A673 (cell line): ENCODE data around the gene RRAGC. TPM values are rescaled to one million over a fixed set of nuclear protein-coding genes. Genes with fewer than 3 reads are reported as not detected.

Experiments used
- BruUV-seq: library from RNA; stranded (reverse); fragments of 400-500 nt; replicated peaks from 2 replicates; lab custom pipeline; 2021; lab: Mats Ljungman, UMichigan
- CTCF ChIA-PET: fragments of 300-600 bp; sonication (Branson Sonifier 250); formaldehyde crosslinking; loops from one replicate; lab custom pipeline; 2022; ENCODE audit warnings: antibody characterized with exemption; lab: Charles Lee
- POLR2A ChIA-PET: fragments of 300-600 bp; sonication (Branson Sonifier 250); formaldehyde crosslinking; loops from one replicate; lab custom pipeline; 2022; ENCODE audit warnings: antibody characterized with exemption; ENCODE audit not compliant: low non-redundant PET; lab: Charles Lee
- DNase-seq: peaks from one replicate; pipeline ENCODE4 v3.0.0-alpha.2; 2015; ENCODE audit warnings: low spot score
- H3K27ac ChIP-seq: fragments of 200-600 bp; sonication (generic); 2 replicates; pipeline ENCODE4 v1.5.1; 2016; ENCODE audit warnings: mixed run types, low read depth, mild to moderate bottlenecking, mixed read lengths, antibody characterized with exemption, low read length; ENCODE audit not compliant: poor library complexity, severe bottlenecking
- H3K27me3 ChIP-seq: fragments of 200-600 bp; sonication (generic); replicated peaks from 2 replicates; pipeline ENCODE4 v1.6.1; 2017; ENCODE audit warnings: mixed run types, low read depth, mild to moderate bottlenecking, mixed read lengths, antibody characterized with exemption, low read length; ENCODE audit not compliant: insufficient read depth, poor library complexity
- H3K36me3 ChIP-seq: fragments of 200-600 bp; sonication (generic); 2 replicates; pipeline ENCODE4 v1.6.1; 2016; ENCODE audit warnings: mixed run types, mild to moderate bottlenecking, mixed read lengths, antibody characterized with exemption, low read length; ENCODE audit not compliant: insufficient read depth, poor library complexity, severe bottlenecking
- H3K4me1 ChIP-seq: fragments of 200-600 bp; sonication (generic); 2 replicates; pipeline ENCODE4 v1.6.1; 2017; ENCODE audit warnings: mixed run types, mild to moderate bottlenecking, mixed read lengths, antibody characterized with exemption, low read length; ENCODE audit not compliant: insufficient read depth, poor library complexity, severe bottlenecking
- H3K4me3 ChIP-seq: fragments of 200-600 bp; sonication (generic); 2 replicates; pipeline ENCODE4 v1.5.1; 2016; ENCODE audit warnings: low read depth, mixed run types, mild to moderate bottlenecking, mixed read lengths, low read length; ENCODE audit not compliant: poor library complexity, severe bottlenecking
- H3K9me3 ChIP-seq: fragments of 200-600 bp; sonication (generic); 2 replicates; pipeline ENCODE4 v1.6.1; 2016; ENCODE audit warnings: mixed run types, low read depth, mild to moderate bottlenecking, mixed read lengths, antibody characterized with exemption, low read length; ENCODE audit not compliant: poor library complexity, severe bottlenecking
- EZH2 ChIP-seq: fragments of 200-600 bp; sonication (generic); IDR thresholded peaks from 2 replicates; pipeline ENCODE4 v1.6.1; 2017; ENCODE audit warnings: borderline replicate concordance, low read depth, mild to moderate bottlenecking, mixed read lengths, antibody characterized with exemption, low read length; ENCODE audit not compliant: poor library complexity, severe bottlenecking
- intact Hi-C: fragments of 100-400 bp; cut with micrococcal nuclease; formaldehyde crosslinking; loops from one replicate; pipeline ENCODE4 v1.10.0; 2022; ENCODE audit not compliant: unreplicated experiment
- total RNA-seq: library from RNA; stranded (reverse); gene quantifications from 2 replicates; pipeline ENCODE4 v1.2.3, GENCODE V29; 2021
- TF ChIP-seq, protein P1 (sequence below): fragments of 300-800, 200-600 bp; sonication (generic); conservative IDR thresholded peaks from 2 replicates; pipeline ENCODE4 v1.5.1; 2017; ENCODE audit warnings: low read depth, mild to moderate bottlenecking, antibody characterized with exemption, low read length, moderate library complexity, mixed read lengths

Gene RRAGC
- total RNA-seq, 1 experiment from 2014 or later = 26.0 TPM

DNA sequence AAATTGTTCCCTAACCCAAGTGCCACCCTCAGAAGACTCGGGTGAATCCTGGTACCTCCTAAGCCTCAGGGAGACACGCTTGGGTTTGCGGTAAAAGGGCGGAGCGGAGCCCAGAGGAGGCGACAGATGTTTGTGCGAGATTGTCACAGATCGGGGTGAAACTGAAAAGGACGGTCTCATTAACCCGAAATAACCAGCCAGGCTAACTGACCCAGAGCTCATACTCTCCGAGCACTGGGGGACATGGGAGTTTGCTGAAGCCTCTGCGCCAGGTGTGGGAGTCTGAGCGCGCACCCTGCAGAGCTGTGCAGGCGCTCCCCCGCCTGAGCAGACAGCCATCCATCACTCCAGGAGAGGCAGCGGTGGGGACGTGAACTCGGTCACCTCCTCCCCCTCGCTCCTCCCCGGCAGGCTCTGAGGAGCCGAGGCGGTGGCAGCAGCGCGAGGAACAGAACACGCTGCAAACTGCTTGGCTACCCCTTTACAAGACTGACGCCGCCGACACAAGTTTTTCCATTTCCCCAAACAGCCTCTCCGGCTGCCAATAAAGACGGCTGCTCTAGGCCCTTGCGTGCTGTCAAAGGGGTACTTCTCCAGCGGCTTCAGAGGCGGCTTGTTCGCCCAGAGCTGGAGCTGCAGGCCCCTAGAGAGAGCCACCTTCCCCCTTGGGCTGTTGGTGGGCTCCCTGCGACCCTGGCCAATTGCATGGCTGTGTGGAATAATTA is 43.5 kb downstream of the RRAGC start:
- H3K27me3 ChIP-seq = no peaks in the 10 kb centered on the region
- POLR2A ChIA-PET = no interaction called here
- no TSS peak for BruUV-seq
- peaks cover 13% of the 10 kb centered on the region for H3K4me1 ChIP-seq
- CTCF ChIA-PET = no interaction called here
- no peak overlapping the region for H3K27ac ChIP-seq
- intact Hi-C loops = loop anchor here (5.0 kb wide), 2 partner anchors 89 to 789 kb away; no protein-coding TSS in a partner anchor
- TF ChIP-seq EZH2 = no peak
- TF ChIP-seq, protein P1, sequence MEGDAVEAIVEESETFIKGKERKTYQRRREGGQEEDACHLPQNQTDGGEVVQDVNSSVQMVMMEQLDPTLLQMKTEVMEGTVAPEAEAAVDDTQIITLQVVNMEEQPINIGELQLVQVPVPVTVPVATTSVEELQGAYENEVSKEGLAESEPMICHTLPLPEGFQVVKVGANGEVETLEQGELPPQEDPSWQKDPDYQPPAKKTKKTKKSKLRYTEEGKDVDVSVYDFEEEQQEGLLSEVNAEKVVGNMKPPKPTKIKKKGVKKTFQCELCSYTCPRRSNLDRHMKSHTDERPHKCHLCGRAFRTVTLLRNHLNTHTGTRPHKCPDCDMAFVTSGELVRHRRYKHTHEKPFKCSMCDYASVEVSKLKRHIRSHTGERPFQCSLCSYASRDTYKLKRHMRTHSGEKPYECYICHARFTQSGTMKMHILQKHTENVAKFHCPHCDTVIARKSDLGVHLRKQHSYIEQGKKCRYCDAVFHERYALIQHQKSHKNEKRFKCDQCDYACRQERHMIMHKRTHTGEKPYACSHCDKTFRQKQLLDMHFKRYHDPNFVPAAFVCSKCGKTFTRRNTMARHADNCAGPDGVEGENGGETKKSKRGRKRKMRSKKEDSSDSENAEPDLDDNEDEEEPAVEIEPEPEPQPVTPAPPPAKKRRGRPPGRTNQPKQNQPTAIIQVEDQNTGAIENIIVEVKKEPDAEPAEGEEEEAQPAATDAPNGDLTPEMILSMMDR = no peak
- H3K4me3 ChIP-seq = no peak overlapping the region
- no peaks in the 10 kb centered on the region for H3K36me3 ChIP-seq
- DNase-seq = no peak
- H3K9me3 ChIP-seq = peaks cover 4% of the 10 kb centered on the region

DNA sequence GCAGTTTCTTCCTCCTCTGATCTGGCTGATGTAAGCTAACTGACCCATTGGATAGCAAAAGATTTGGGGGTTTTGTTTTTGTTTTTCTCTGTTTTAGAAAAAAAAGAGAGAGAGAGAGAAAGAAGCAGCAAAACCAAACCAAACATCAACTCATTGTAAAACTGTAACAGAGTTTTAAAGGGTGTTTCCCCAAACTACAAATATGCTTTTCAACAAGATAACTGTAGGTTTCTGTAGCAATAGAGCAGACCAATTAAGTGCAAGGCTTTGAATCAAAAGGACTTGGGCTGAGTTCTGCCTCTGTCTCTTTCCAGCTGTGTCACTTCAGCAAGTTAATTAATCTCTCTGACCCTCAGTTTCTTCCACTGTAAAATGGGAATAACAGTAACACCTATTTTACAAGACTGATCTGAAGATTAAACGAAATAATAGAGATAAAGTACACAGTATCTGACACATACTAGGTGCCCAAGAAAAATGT is 44.5 kb downstream of the RRAGC start:
- Histone ChIP-seq H3K9me3 (peaks cover 4% of the 10 kb centered on the region), H3K4me3 (no peak overlapping the region), H3K36me3 (no peaks in the 10 kb centered on the region), H3K27me3 (no peaks in the 10 kb centered on the region), H3K27ac (no peak overlapping the region), H3K4me1 (peaks cover 13% of the 10 kb centered on the region)
- no peak for TF ChIP-seq EZH2
- TF ChIP-seq, protein P1 = no peak
- no TSS peak for BruUV-seq
- POLR2A ChIA-PET = no interaction called here
- intact Hi-C loops = loop anchor here (5.0 kb wide), 2 partner anchors 88 to 788 kb away; no protein-coding TSS in a partner anchor
- no peak for DNase-seq
- CTCF ChIA-PET = no interaction called here

DNA sequence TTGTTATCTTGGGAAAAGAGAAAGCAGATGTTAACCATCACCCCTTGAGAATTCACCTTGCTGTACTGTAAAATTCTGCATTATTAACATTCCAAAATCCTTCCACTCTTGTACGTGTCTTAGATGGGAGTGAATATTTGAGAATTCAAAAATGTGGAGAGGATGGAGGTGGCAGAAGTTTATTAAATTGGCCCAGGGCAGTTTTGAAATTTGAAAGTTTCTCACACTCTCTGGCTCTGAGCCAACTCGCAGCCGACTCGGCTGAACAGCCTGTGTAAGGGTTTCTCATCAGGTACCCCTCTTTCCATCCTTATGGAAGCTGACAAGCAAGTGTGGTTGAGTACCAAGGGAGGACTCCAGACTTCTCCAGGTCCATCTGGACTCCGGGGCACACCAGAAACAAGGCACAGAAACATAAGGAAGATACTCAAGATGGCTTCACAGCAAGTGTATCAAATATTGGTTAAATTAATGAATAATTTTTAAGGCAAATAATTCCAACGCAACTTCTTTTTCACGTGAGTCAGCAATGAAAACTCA is 45.1 kb downstream of the RRAGC start:
- POLR2A ChIA-PET = no interaction called here
- Histone ChIP-seq H3K4me3 (no peak overlapping the region), H3K27ac (no peak overlapping the region), H3K27me3 (no peaks in the 10 kb centered on the region), H3K9me3 (peaks cover 4% of the 10 kb centered on the region), H3K4me1 (peaks cover 13% of the 10 kb centered on the region), H3K36me3 (no peaks in the 10 kb centered on the region)
- CTCF ChIA-PET = no interaction called here
- no peak for TF ChIP-seq EZH2
- TF ChIP-seq, protein P1 = no peak
- no TSS peak for BruUV-seq
- DNase-seq = no peak
- intact Hi-C loops = no loop called here
